Mesendoderm (in vitro differentiated cells): Measurements from ENCODE around the gene MMD.

Experiments
- DNase-seq: peaks from one replicate; pipeline ENCODE4 v3.0.0; 2013
- H2AK5ac ChIP-seq: 2 replicates; pipeline ENCODE4 v1.6.1; 2013; ENCODE audit warnings: low read length, inconsistent platforms
- H2BK120ac ChIP-seq: 2 replicates; pipeline ENCODE4 v1.6.1; 2013; ENCODE audit warnings: low read depth, mild to moderate bottlenecking, low read length, moderate library complexity, mixed read lengths
- H2BK15ac ChIP-seq: replicated peaks from 2 replicates; pipeline ENCODE4 v1.6.1; 2013; ENCODE audit warnings: low read depth, mild to moderate bottlenecking, moderate library complexity
- H2BK5ac ChIP-seq: 2 replicates; pipeline ENCODE4 v1.6.1; 2013; ENCODE audit warnings: low read length, inconsistent platforms
- H3K18ac ChIP-seq: 2 replicates; pipeline ENCODE4 v1.6.1; 2013; ENCODE audit warnings: mild to moderate bottlenecking, low read length, mixed read lengths
- H3K23ac ChIP-seq: one replicate; pipeline ENCODE4 v1.6.1; 2013; ENCODE audit warnings: low read length
- H3K27ac ChIP-seq: 2 replicates; pipeline ENCODE4 v1.5.1; 2013; ENCODE audit warnings: low read depth, mild to moderate bottlenecking, inconsistent platforms, low read length, moderate library complexity
- H3K27me3 ChIP-seq: 2 replicates; pipeline ENCODE4 v1.6.1; 2013; ENCODE audit warnings: low read length, control low read depth, mild to moderate bottlenecking, inconsistent platforms; ENCODE audit not compliant: insufficient read depth, poor library complexity
- H3K36me3 ChIP-seq: 2 replicates; pipeline ENCODE4 v1.6.1; 2013; ENCODE audit warnings: low read length, inconsistent platforms; ENCODE audit not compliant: control insufficient read depth, insufficient read depth
- H3K4ac ChIP-seq: one replicate; pipeline ENCODE4 v1.6.1; 2013; ENCODE audit warnings: low read depth, mild to moderate bottlenecking, low read length, moderate library complexity
- H3K4me1 ChIP-seq: 2 replicates; pipeline ENCODE4 v1.6.1; 2013; ENCODE audit warnings: low read depth, low read length, inconsistent platforms; ENCODE audit not compliant: control insufficient read depth
- H3K4me2 ChIP-seq: 2 replicates; pipeline ENCODE4 v1.6.1; 2013; ENCODE audit warnings: low read length
- H3K4me3 ChIP-seq: 2 replicates; pipeline ENCODE4 v1.5.1; 2013; ENCODE audit warnings: mild to moderate bottlenecking, low read length
- H3K56ac ChIP-seq: one replicate; pipeline ENCODE4 v1.6.1; 2013; ENCODE audit warnings: low read length
- H3K79me1 ChIP-seq: 2 replicates; pipeline ENCODE4 v1.6.1; 2013; ENCODE audit warnings: low read length, inconsistent platforms
- H3K79me2 ChIP-seq: 2 replicates; pipeline ENCODE4 v1.6.1; 2013; ENCODE audit warnings: mild to moderate bottlenecking, low read length; ENCODE audit not compliant: control insufficient read depth, insufficient read depth
- H3K9ac ChIP-seq: 2 replicates; pipeline ENCODE4 v1.6.1; 2013; ENCODE audit warnings: low read length, inconsistent platforms
- H4K5ac ChIP-seq: one replicate; pipeline ENCODE4 v1.6.1; 2013; ENCODE audit warnings: low read length
- H4K8ac ChIP-seq: one replicate; pipeline ENCODE4 v1.6.1; 2013; ENCODE audit warnings: low read depth, mild to moderate bottlenecking, control low read depth, low read length, moderate library complexity
- WGBS: extraction: QIAGEN DNeasy Blood & Tissue Kit; methylation state at CpG from one replicate; pipeline ENCODE4 v1.1.7; 2013; ENCODE audit warnings: low lambda C conversion rate, missing lambda C conversion rate; ENCODE audit not compliant: insufficient coverage; ENCODE audit errors: extremely low coverage; 5-methylcytosine and 5-hydroxymethylcytosine counted together

The MMD gene

GRCh38 chr17:55402374-55402773 is 19.3 kb downstream of the MMD start:
- no peak overlapping the region for H2BK15ac ChIP-seq
- no peaks in the 10 kb centered on the region for H3K27me3 ChIP-seq
- no peak overlapping the region for H3K23ac ChIP-seq
- no peak overlapping the region for H3K4ac ChIP-seq
- no peak overlapping the region for H2AK5ac ChIP-seq
- H2BK5ac ChIP-seq, result no peak overlapping the region
- H3K79me2 ChIP-seq, result no peaks in the 10 kb centered on the region
- H3K4me1 ChIP-seq, result no peaks in the 10 kb centered on the region
- no peak overlapping the region for H3K4me2 ChIP-seq
- H3K27ac ChIP-seq, result no peak overlapping the region
- H4K8ac ChIP-seq, result no peak overlapping the region
- no CpG with 5 or more reads among the region's 4 CpGs for WGBS
- H3K9ac ChIP-seq, result no peak overlapping the region
- no peak overlapping the region for H3K56ac ChIP-seq
- no peak for DNase-seq
- H4K5ac ChIP-seq, result no peak overlapping the region
- no peak overlapping the region for H3K18ac ChIP-seq
- H3K36me3 ChIP-seq, result peaks cover 4% of the 10 kb centered on the region
- H3K4me3 ChIP-seq, result no peak overlapping the region
- H3K79me1 ChIP-seq, result no peaks in the 10 kb centered on the region
- H2BK120ac ChIP-seq, result no peak overlapping the region

- Histone ChIP-seq H3K79me2 (no peaks in the 10 kb centered on the region), H2BK120ac (no peak overlapping the region), H3K18ac (no peak overlapping the region), H3K4me1 (no peaks in the 10 kb centered on the region), H3K9ac (no peak overlapping the region), H2AK5ac (no peak overlapping the region), H4K5ac (no peak overlapping the region), H3K36me3 (peaks cover 4% of the 10 kb centered on the region), H2BK5ac (no peak overlapping the region), H4K8ac (no peak overlapping the region), H2BK15ac (no peak overlapping the region), H3K27ac (no peak overlapping the region), H3K79me1 (no peaks in the 10 kb centered on the region), H3K27me3 (no peaks in the 10 kb centered on the region), H3K4ac (no peak overlapping the region), H3K4me3 (no peak overlapping the region), H3K56ac (no peak overlapping the region), H3K23ac (no peak overlapping the region), H3K4me2 (no peak overlapping the region)
- no peak for DNase-seq
- no CpG with 5 or more reads among the region's 5 CpGs for WGBS
Observed at GRCh38 chr17:55398689-55399088, 22.9 kb downstream of the MMD start.

- H3K27me3 ChIP-seq, result no peaks in the 10 kb centered on the region
- no peak overlapping the region for H2BK120ac ChIP-seq
- H4K5ac ChIP-seq, result no peak overlapping the region
- no peak overlapping the region for H3K18ac ChIP-seq
- no peaks in the 10 kb centered on the region for H3K79me1 ChIP-seq
- no peak overlapping the region for H2BK15ac ChIP-seq
- H2AK5ac ChIP-seq, result no peak overlapping the region
- H3K4me1 ChIP-seq, result no peaks in the 10 kb centered on the region
- H3K36me3 ChIP-seq, result peaks cover 4% of the 10 kb centered on the region
- WGBS, result no CpG with 5 or more reads among the region's 5 CpGs
- no peak overlapping the region for H3K9ac ChIP-seq
- no peaks in the 10 kb centered on the region for H3K79me2 ChIP-seq
- no peak overlapping the region for H3K23ac ChIP-seq
- no peak overlapping the region for H2BK5ac ChIP-seq
- H4K8ac ChIP-seq, result no peak overlapping the region
- H3K27ac ChIP-seq, result no peak overlapping the region
- H3K56ac ChIP-seq, result no peak overlapping the region
- H3K4me3 ChIP-seq, result no peak overlapping the region
- no peak for DNase-seq
- no peak overlapping the region for H3K4me2 ChIP-seq
- no peak overlapping the region for H3K4ac ChIP-seq
Observed at GRCh38 chr17:55395803-55396505, 25.7 kb downstream of the MMD start.

GRCh38 chr17:55394357-55395021 is 27.1 kb downstream of the MMD start:
- Histone ChIP-seq H3K79me1 (no peaks in the 10 kb centered on the region), H3K4me2 (no peak overlapping the region), H2BK120ac (no peak overlapping the region), H3K36me3 (peaks cover 4% of the 10 kb centered on the region), H3K4me3 (no peak overlapping the region), H2BK5ac (no peak overlapping the region), H2BK15ac (no peak overlapping the region), H2AK5ac (no peak overlapping the region), H4K8ac (no peak overlapping the region), H3K79me2 (no peaks in the 10 kb centered on the region), H3K23ac (no peak overlapping the region), H3K4me1 (no peaks in the 10 kb centered on the region), H3K27me3 (no peaks in the 10 kb centered on the region), H3K9ac (no peak overlapping the region), H3K18ac (no peak overlapping the region), H3K4ac (no peak overlapping the region), H3K56ac (no peak overlapping the region), H3K27ac (no peak overlapping the region), H4K5ac (no peak overlapping the region)
- no CpG with 5 or more reads among the region's 6 CpGs for WGBS
- DNase-seq, result no peak

- Histone ChIP-seq H3K18ac (no peak overlapping the region), H2AK5ac (no peak overlapping the region), H3K4ac (no peak overlapping the region), H4K5ac (no peak overlapping the region), H3K27ac (no peak overlapping the region), H3K56ac (no peak overlapping the region), H3K4me1 (no peaks in the 10 kb centered on the region), H3K79me2 (no peaks in the 10 kb centered on the region), H2BK120ac (no peak overlapping the region), H3K9ac (no peak overlapping the region), H3K36me3 (no peaks in the 10 kb centered on the region), H3K27me3 (no peaks in the 10 kb centered on the region), H3K4me2 (no peak overlapping the region), H3K79me1 (no peaks in the 10 kb centered on the region), H2BK15ac (no peak overlapping the region), H4K8ac (no peak overlapping the region), H2BK5ac (no peak overlapping the region), H3K4me3 (no peak overlapping the region), H3K23ac (no peak overlapping the region)
- 100% methylated on average over 1 of the region's 3 CpGs for WGBS
- DNase-seq, result no peak
Observed at GRCh38 chr17:55391764-55392467, 29.7 kb downstream of the MMD start.
